IPS-18a (cell line): ENCODE data around the gene GIT1.
"Not testable (repeated sequence)": the region's sequence is repeated elsewhere in the genome, so short reads cannot be mapped to it uniquely, and the experiment has no call there.

Experiments used
- H3K27ac ChIP-seq: one replicate; pipeline ENCODE4 v1.5.1; 2013; ENCODE audit warnings: low read length
- H3K27me3 ChIP-seq: one replicate; pipeline ENCODE4 v1.6.1; 2013; ENCODE audit warnings: mild to moderate bottlenecking, low read length; ENCODE audit not compliant: control insufficient read depth, insufficient read depth
- H3K36me3 ChIP-seq: one replicate; pipeline ENCODE4 v1.6.1; 2013; ENCODE audit warnings: low read depth, low read length; ENCODE audit not compliant: control insufficient read depth
- H3K4me1 ChIP-seq: one replicate; pipeline ENCODE4 v1.6.1; 2013; ENCODE audit warnings: low read depth, low read length; ENCODE audit not compliant: control insufficient read depth
- H3K4me3 ChIP-seq: one replicate; pipeline ENCODE4 v1.5.1; 2013; ENCODE audit warnings: low read length
- H3K9ac ChIP-seq: one replicate; pipeline ENCODE4 v1.6.1; 2013; ENCODE audit warnings: mild to moderate bottlenecking, low read length, moderate library complexity
- H3K9me3 ChIP-seq: one replicate; pipeline ENCODE4 v1.6.1; 2013; ENCODE audit warnings: low read depth, low read length; ENCODE audit not compliant: control insufficient read depth

GIT1 gene

DNA sequence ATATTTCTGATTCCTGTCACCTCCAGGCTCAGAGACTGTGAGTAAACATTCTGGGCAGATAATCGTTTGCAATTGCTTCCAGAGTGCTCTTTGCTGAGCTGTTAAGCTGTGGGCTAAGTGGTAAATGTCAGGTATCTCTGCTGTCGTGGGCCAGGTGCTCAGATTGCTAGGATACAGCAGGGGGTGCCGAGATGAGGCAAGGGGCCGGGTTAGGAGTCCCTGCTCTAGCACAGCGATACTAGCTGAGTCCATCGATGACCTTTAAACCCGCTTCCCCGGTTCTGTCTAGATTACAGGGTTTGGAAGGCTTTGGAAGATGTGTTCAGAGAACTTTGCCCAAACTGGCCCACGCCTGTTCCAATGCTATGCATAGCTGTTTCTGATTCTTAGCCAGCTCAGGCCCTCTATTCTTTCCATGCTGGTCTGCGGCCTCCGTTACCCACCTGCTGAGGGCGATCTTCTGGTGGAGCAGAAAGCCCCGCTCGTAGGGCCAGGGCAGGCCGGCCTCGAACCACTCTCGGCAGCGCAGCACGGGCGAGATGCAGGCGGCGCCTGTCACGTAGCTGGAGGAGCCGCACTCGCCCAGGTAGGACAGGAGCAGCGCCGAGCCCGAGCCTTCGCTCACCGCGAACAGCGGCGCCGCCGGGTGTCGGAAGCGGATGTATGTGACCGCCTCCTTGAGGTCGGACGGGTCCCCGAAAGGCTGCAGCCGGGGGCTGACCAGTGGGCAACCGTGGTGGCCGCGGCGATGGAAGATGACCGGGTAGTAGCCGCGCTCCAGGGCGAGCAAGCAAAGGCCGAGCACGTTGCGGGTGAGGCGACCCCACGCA lies 23.6 kb downstream of the GIT1 start:
- Histone ChIP-seq H3K36me3 (no peaks in the 10 kb centered on the region), H3K27ac (no peak overlapping the region), H3K27me3 (peaks cover 52% of the 10 kb centered on the region), H3K9ac (no peak overlapping the region), H3K4me3 (peak overlapping the region; percentile 44), H3K9me3 (no peaks in the 10 kb centered on the region), H3K4me1 (peaks cover 9% of the 10 kb centered on the region)

DNA sequence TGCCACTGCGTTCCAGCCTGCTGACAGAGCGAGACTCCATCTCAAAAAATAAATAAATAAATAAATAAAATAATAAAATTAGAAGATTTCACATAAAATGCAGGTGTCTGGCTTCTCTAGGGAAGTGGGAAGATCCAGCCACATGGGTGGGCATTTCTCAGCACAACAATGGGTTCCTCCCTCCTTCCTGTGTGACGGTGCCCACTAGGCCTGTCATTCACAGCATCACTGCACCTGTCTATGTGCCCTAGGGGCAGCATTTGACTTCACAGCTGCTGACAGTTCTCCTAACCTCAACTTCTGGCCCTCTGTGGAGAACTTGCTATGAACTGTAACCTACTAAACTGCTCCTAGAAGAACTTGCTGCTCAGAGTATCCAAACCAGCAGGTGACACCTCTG lies 25.6 kb downstream of the GIT1 start:
- Histone ChIP-seq H3K9ac (no peak overlapping the region), H3K36me3 (no peaks in the 10 kb centered on the region), H3K27ac (no peak overlapping the region), H3K9me3 (no peaks in the 10 kb centered on the region), H3K4me1 (peaks cover 6% of the 10 kb centered on the region), H3K4me3 (no peak overlapping the region), H3K27me3 (peaks cover 44% of the 10 kb centered on the region)

DNA sequence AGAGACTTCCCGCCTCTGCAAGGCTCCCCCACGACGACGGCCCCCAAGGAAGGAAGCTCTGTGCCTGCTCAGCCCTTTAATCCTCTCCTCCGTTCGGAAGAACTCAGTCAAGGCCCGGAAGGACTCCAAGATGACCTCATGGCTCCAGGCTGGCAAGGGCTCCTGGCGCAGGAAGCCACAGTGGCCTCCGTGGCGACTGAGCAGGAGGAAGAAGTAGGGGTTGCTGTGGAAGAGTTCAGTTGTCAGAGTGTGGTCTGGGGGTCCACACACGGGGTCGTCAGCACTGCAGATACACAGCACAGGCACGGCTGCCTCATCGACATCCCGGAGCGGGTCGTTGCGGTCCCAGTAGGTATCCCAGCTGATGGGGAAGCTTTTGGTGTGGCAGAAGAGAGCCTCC lies 26.8 kb downstream of the GIT1 start:
- no peaks in the 10 kb centered on the region for H3K9me3 ChIP-seq
- no peaks in the 10 kb centered on the region for H3K36me3 ChIP-seq
- no peak overlapping the region for H3K27ac ChIP-seq
- H3K27me3 ChIP-seq, result peaks cover 37% of the 10 kb centered on the region
- H3K4me3 ChIP-seq, result no peak overlapping the region
- H3K4me1 ChIP-seq, result peaks cover 6% of the 10 kb centered on the region
- no peak overlapping the region for H3K9ac ChIP-seq

DNA sequence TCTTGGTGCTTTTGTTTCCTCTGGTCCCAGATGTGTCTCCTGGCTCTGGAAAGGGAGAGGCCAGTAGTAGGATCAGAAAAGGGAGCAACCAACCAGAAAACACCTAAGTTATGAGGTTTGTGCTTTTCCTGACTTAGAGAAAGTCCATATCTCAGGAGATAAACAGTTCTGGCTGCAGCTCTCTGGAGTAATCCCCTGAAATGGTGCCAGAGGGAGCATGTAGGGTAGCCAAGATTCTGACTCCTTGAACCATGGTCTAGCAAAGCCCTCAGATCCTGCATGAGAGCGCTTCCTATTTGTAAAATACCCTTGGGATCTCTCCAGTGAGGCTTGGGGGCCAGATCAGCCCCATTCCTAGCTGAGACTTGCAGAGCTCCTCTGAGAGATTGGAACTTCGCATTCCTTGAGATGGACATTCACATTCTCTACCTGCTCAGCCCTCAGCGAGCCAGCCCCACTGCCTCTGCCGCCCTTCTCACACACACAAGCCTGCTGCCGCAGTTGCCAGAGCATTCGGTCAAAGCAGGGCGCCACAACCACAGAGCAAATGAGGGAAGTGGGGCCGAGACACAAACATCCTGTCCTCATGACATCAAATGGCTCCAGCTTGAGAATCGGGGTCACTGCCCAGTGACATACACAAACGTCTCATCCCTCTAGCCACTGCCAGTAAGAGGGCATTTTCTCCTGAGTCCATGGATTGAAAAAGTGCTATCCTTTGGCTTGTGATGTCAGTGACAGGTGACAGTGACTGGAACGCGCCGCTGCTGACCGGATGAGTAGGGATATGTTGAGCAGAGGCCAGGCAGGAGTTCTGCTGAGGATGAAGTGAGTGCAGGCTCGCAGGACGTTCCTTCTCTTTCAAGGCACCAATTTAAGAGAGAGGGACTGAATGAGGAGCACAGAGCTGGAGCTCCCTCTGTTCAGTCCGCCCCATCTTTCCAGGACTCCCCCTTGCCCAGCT lies 27.6 kb downstream of the GIT1 start:
- Histone ChIP-seq H3K27me3 (peaks cover 30% of the 10 kb centered on the region), H3K36me3 (no peaks in the 10 kb centered on the region), H3K9ac (no peak overlapping the region), H3K4me3 (no peak overlapping the region), H3K27ac (no peak overlapping the region), H3K4me1 (peaks cover 6% of the 10 kb centered on the region), H3K9me3 (no peaks in the 10 kb centered on the region)

DNA sequence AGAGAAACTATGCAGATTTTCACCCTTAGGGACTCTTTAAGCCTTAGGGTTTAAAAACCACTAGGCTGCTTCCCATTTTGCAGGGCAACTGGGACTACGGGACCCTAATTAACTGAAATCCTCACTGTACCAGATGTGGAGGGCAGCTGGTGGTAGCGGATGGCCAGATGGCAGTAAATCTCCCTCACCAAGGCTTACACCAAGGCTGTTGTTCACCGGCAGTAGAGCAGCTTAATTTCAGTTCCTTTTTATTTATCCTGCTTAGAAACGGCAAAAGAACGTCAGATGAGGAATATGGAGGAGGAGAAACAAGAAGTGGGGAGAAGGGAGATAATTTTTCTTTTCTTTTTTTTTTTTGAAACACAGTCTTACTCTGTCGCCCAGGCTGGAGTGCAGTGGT lies 29.1 kb downstream of the GIT1 start:
- no peak overlapping the region for H3K27ac ChIP-seq
- no peaks in the 10 kb centered on the region for H3K36me3 ChIP-seq
- H3K9ac ChIP-seq, result no peak overlapping the region
- peaks cover 15% of the 10 kb centered on the region for H3K27me3 ChIP-seq
- H3K4me1 ChIP-seq, result no peaks in the 10 kb centered on the region
- no peak overlapping the region for H3K4me3 ChIP-seq
- no peaks in the 10 kb centered on the region for H3K9me3 ChIP-seq

DNA sequence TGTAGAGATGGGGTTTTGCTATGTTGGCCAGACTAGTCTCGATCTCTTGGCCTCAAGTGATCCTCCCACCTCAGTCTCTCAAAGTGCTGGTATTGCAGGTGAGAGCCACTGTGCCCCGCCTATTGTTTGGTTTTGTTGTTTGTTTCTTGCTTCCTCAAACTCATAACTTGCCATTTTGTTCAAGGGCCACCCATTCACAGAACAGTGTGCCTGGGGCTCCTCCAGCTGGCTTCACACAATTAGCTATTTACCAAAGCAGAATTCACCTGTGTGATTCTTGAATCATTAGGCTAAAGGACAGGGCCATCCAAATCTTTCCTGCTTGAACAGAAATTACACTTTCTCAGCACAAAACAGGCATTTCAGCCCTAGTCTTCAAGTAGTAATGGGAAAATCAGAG lies 29.8 kb downstream of the GIT1 start:
- H3K9ac ChIP-seq, result no peak overlapping the region
- H3K27me3 ChIP-seq, result peaks cover 8% of the 10 kb centered on the region
- no peak overlapping the region for H3K27ac ChIP-seq
- H3K4me3 ChIP-seq, result no peak overlapping the region
- H3K36me3 ChIP-seq, result no peaks in the 10 kb centered on the region
- H3K4me1 ChIP-seq, result no peaks in the 10 kb centered on the region
- no peaks in the 10 kb centered on the region for H3K9me3 ChIP-seq

DNA sequence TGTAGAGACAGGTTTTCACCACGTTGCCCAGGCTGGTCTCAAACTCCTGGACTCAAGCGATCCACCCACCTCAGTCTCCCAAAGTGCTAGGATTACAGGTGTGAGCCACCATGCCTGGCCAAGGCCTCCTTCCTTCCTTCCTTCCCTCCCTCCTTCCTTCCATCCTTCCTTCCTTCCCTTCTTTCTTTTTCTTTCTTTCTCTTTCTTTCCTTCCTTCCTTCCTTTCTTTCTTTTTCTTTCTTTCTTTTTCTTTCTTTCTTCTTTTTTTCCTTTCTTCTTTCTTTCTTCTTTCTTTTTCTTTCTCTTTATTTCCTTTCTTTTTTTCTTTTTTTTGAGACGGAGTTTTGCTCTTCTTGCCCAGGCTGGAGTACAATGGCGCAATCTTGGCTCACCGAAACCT lies 31.3 kb downstream of the GIT1 start:
- not testable (repeated sequence) for H3K9ac ChIP-seq, H3K36me3 ChIP-seq, H3K4me1 ChIP-seq, H3K27ac ChIP-seq, H3K9me3 ChIP-seq, H3K4me3 ChIP-seq, H3K27me3 ChIP-seq

DNA sequence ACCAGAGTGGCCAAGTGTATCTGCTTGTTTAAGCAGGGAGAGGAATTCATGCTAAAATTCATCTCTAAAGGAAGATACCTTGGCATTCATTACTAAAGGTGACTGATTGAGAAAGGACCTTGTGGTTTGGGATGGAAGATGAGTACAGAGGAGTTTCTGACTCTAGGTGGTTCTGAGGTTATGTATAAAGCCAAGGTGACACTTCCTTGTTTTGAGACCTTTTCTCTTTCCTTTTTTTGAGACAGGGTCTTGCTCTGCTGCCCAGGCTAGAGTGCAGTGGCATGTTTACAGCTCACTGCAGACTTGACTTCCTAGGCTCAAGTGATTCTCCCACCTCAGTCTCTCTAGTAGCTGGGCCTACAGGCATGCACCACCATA lies 31.7 kb downstream of the GIT1 start:
- no peaks in the 10 kb centered on the region for H3K36me3 ChIP-seq
- H3K27ac ChIP-seq, result no peak overlapping the region
- no peaks in the 10 kb centered on the region for H3K9me3 ChIP-seq
- no peaks in the 10 kb centered on the region for H3K4me1 ChIP-seq
- H3K9ac ChIP-seq, result no peak overlapping the region
- no peaks in the 10 kb centered on the region for H3K27me3 ChIP-seq
- H3K4me3 ChIP-seq, result no peak overlapping the region

DNA sequence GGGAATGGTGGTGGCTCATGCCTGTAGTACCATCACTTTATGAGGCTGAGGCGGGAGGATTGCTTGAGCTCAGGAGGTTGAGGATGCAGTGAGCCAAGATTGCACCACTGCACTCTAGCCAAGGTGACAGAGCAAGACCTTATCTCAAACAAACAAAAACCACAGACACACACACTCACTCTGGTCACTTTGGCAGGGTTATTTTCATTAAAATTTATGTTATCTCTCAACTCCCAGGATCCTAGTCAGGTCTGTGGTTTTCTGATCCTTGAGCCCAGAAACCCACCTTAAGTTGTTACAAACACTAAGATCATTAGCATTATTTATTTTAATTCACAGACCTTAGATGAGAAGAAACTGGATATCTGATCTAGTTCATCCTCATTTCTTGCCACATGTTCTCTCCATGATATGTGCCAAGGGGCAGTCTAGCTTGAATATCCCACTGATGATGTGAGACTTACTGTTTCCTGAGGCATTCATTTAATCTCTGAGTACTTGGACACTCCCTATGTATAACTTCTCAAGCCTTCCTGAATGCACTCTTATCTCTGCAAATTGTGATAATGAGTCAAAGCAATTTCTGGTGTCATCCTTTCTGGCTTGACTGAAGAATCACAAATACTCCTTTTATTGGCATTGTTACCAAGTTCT lies 32.2 kb downstream of the GIT1 start:
- no peaks in the 10 kb centered on the region for H3K4me1 ChIP-seq
- H3K36me3 ChIP-seq, result no peaks in the 10 kb centered on the region
- H3K9ac ChIP-seq, result no peak overlapping the region
- H3K27ac ChIP-seq, result no peak overlapping the region
- H3K4me3 ChIP-seq, result no peak overlapping the region
- H3K27me3 ChIP-seq, result no peaks in the 10 kb centered on the region
- no peaks in the 10 kb centered on the region for H3K9me3 ChIP-seq

DNA sequence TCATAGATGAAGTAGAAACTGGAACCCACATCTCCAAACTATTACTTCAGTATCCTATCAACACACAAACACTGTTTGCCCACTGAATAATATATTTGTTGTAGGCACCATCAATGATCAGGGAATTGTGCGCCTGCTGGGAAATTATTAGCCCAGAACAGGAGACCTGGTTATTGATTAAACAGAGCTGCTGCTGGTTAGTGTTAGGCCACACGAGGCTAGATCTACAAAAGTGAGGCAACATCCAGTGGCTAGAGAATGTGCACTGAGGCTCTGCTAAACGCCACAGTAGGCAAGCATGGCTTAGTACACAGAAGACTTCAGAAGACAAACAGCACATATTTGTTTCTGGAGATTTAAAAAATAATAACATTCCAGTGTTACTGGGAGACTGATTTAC lies 33.6 kb downstream of the GIT1 start:
- Histone ChIP-seq H3K27ac (no peak overlapping the region), H3K4me3 (no peak overlapping the region), H3K9ac (no peak overlapping the region), H3K36me3 (no peaks in the 10 kb centered on the region), H3K27me3 (no peaks in the 10 kb centered on the region), H3K4me1 (no peaks in the 10 kb centered on the region), H3K9me3 (no peaks in the 10 kb centered on the region)

DNA sequence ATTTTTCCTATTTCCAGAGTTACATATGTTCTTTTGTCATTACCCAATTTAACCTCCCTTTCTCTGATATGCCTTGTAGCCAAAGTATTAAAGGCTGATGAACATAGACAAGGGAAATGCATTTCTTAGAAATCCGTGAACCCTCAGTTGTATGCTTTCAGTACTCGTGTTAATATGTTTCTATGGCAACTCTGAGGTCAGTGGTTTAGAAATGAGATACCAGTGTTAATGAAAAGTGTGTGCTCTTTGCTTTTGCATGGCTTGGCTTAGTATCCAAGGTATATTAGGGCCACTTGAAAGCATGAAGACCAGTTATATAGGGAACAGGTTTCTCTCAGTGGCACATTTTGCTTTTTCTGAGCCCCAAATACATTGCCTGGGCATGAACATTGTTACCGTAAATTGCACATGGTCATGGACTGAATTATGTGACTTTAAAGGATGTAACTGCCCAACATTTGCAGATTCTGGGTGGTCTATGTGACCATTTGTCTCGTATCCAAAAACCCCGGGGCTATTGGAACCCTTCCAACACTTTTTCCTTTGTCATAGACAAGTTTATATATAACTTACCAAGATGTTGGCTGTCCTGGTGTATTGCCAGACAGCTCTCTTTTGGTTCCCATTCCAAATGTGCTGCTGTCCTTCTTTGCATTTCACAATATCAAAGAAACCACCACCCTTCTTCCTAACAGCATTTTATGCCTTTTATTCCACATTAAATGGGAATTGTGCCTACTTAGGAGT lies 40.1 kb downstream of the GIT1 start:
- no peak overlapping the region for H3K4me3 ChIP-seq
- no peaks in the 10 kb centered on the region for H3K4me1 ChIP-seq
- H3K27me3 ChIP-seq, result no peaks in the 10 kb centered on the region
- H3K9ac ChIP-seq, result no peak overlapping the region
- peaks cover 8% of the 10 kb centered on the region for H3K36me3 ChIP-seq
- no peak overlapping the region for H3K27ac ChIP-seq
- H3K9me3 ChIP-seq, result no peaks in the 10 kb centered on the region
